GM12878 (cell line): ENCODE measurements around the gene FILIP1L. TPM values are rescaled to one million over a fixed set of nuclear protein-coding genes. Genes with fewer than 3 reads are reported as not detected.

Source experiments
- ATAC-seq: fragments of 200-7000 bp; cut with Tn5 transposase; 3 replicates; pipeline ENCODE4 v1.9.1; 2020; ENCODE audit warnings: mild to moderate bottlenecking, moderate library complexity
- BruUV-seq: library from RNA; stranded (reverse); fragments of 400-500 nt; replicated peaks from 2 replicates; lab custom pipeline; 2021; lab: Mats Ljungman, UMichigan
- CTCF ChIA-PET: fragments of 300-600 bp; sonication (Branson Sonifier 250); formaldehyde crosslinking; extraction: SDS; loops from one replicate; lab custom pipeline; 2021; ENCODE audit warnings: inconsistent platforms; lab: Yijun Ruan, JAX
- POLR2A ChIA-PET: fragments of 350-600 bp; formaldehyde crosslinking; extraction: SDS; loops from one replicate; lab custom pipeline; 2021; ENCODE audit warnings: inconsistent platforms; lab: Charles Lee
- RAD21 ChIA-PET: fragments of 300-600 bp; sonication (Branson Sonifier 250); formaldehyde crosslinking; loops from one replicate; lab custom pipeline; 2023; ENCODE audit warnings: antibody characterized with exemption; ENCODE audit not compliant: unreplicated experiment; lab: Charles Lee
- SMC1A ChIA-PET: fragments of 300-600 bp; sonication (Branson Sonifier 250); formaldehyde crosslinking; loops from one replicate; lab custom pipeline; 2023; ENCODE audit not compliant: unreplicated experiment, uncharacterized antibody; lab: Charles Lee
- DNase-seq: peaks from one replicate; pipeline ENCODE4 v3.0.0-alpha.2; 2011; ENCODE audit warnings: low read depth, low spot score
- FAIRE-seq: peaks from 3 replicates; lab custom pipeline; 2011; peaks lifted over from hg19 to GRCh38; lab: Jason Lieb, UNC
- H2AFZ ChIP-seq: 2 replicates; pipeline ENCODE4 v1.6.0; 2011; ENCODE audit warnings: low read depth, low read length, control low read depth; ENCODE audit not compliant: control insufficient read depth
- H3K27ac ChIP-seq: 2 replicates; pipeline ENCODE4 v1.5.1; 2011; ENCODE audit warnings: control low read depth; ENCODE audit not compliant: control insufficient read depth, insufficient read depth
- H3K27me3 ChIP-seq, 2 experiments: replicated peaks in 1 of 2; 2 replicates each; pipeline versions ENCODE4 v1.6.0 to v1.6.1; 2011; ENCODE audit warnings: low read length in 1 of 2; ENCODE audit not compliant: control insufficient read depth in 2 of 2, insufficient read depth in 2 of 2
- H3K36me3 ChIP-seq, 2 experiments: 2 replicates each; pipeline ENCODE4 v1.5.1; 2011; ENCODE audit warnings: low read length in 1 of 2; ENCODE audit not compliant: control insufficient read depth in 2 of 2, insufficient read depth in 2 of 2
- H3K4me1 ChIP-seq: 2 replicates; pipeline ENCODE4 v1.6.1; 2011; ENCODE audit warnings: mild to moderate bottlenecking, low read length, moderate library complexity, mixed read lengths; ENCODE audit not compliant: control insufficient read depth, insufficient read depth
- H3K4me2 ChIP-seq: 2 replicates; pipeline ENCODE4 v1.6.0; 2011; ENCODE audit warnings: control low read depth; ENCODE audit not compliant: control insufficient read depth, insufficient read depth
- H3K4me3 ChIP-seq: fragments of 200-600 bp; sonication (generic); 2 replicates; pipeline ENCODE4 v1.5.1; 2016
- H3K79me2 ChIP-seq: 2 replicates; pipeline ENCODE4 v1.6.0; 2011; ENCODE audit warnings: low read length; ENCODE audit not compliant: control insufficient read depth, insufficient read depth
- H3K9ac ChIP-seq: 2 replicates; pipeline ENCODE4 v1.8.0; 2011; ENCODE audit warnings: low read length, control low read depth, mixed read lengths; ENCODE audit not compliant: control insufficient read depth, insufficient read depth
- H3K9me3 ChIP-seq: replicated peaks from 3 replicates; pipeline ENCODE4 v1.5.1; 2011; ENCODE audit warnings: mild to moderate bottlenecking, low read length; ENCODE audit not compliant: control insufficient read depth, insufficient read depth
- H4K20me1 ChIP-seq: 2 replicates; pipeline ENCODE4 v1.6.0; 2011; ENCODE audit not compliant: control insufficient read depth, insufficient read depth
- BMI1 ChIP-seq: fragments of 450-650 bp; IDR thresholded peaks from 2 replicates; pipeline ENCODE4 v1.6.1; 2016; ENCODE audit warnings: mild to moderate bottlenecking, moderate library complexity, borderline replicate concordance
- DPF2 ChIP-seq: fragments of 450-650 bp; IDR thresholded peaks from 2 replicates; pipeline ENCODE4 v1.6.1; 2017; ENCODE audit warnings: mild to moderate bottlenecking
- EED ChIP-seq: sonication (generic); IDR thresholded peaks from 2 replicates; pipeline ENCODE4 v1.6.1; 2016; ENCODE audit warnings: antibody characterized with exemption, low read depth
- FOXK2 ChIP-seq: fragments of 450-650 bp; IDR thresholded peaks from 2 replicates; pipeline ENCODE4 v1.6.1; 2017; ENCODE audit warnings: mild to moderate bottlenecking, moderate library complexity
- HDGF ChIP-seq: fragments of 450-650 bp; IDR thresholded peaks from 2 replicates; pipeline ENCODE4 v1.6.1; 2016; ENCODE audit warnings: antibody characterized with exemption
- IRF5 ChIP-seq: fragments of 450-650 bp; IDR thresholded peaks from 2 replicates; pipeline ENCODE4 v1.6.1; 2017; ENCODE audit warnings: borderline replicate concordance
- MXI1 ChIP-seq: fragments of 150-350 bp; IDR thresholded peaks from 2 replicates; pipeline ENCODE4 v1.6.1; 2011; ENCODE audit warnings: low read depth, mild to moderate bottlenecking, inconsistent platforms, low read length, improper control_type of control experiment
- NFXL1 ChIP-seq: fragments of 450-650 bp; IDR thresholded peaks from 2 replicates; pipeline ENCODE4 v1.6.1; 2017; ENCODE audit warnings: antibody characterized with exemption, mild to moderate bottlenecking, borderline replicate concordance
- NFYA ChIP-seq: IDR thresholded peaks from 2 replicates; pipeline ENCODE4 v1.6.1; 2011; ENCODE audit warnings: low read depth, mild to moderate bottlenecking, low read length, improper control_type of control experiment, borderline replicate concordance
- SMAD1 ChIP-seq: fragments of 450-650 bp; IDR thresholded peaks from 2 replicates; pipeline ENCODE4 v1.6.1; 2018; ENCODE audit warnings: mild to moderate bottlenecking, low read depth; ENCODE audit not compliant: partially characterized antibody
- SREBF2 ChIP-seq: IDR thresholded peaks from 2 replicates; pipeline ENCODE4 v1.6.1; 2012; ENCODE audit warnings: mild to moderate bottlenecking, low read length
- SUPT20H ChIP-seq: IDR thresholded peaks from 2 replicates; pipeline ENCODE4 v1.6.1; 2011; ENCODE audit warnings: low read depth, mild to moderate bottlenecking, low read length, moderate library complexity, borderline replicate concordance; ENCODE audit not compliant: control insufficient read depth
- TCF3 ChIP-seq: IDR thresholded peaks from 2 replicates; pipeline ENCODE4 v1.6.1; 2012; ENCODE audit warnings: low read depth, mild to moderate bottlenecking, low read length, borderline replicate concordance; ENCODE audit not compliant: insufficient read depth
- WRNIP1 ChIP-seq: IDR thresholded peaks from 2 replicates; pipeline ENCODE4 v1.6.1; 2011; ENCODE audit warnings: low read depth, low read length, improper control_type of control experiment, borderline replicate concordance
- WGBS: methylation state at CpG from one replicate; pipeline ENCODE4 v1.1.6; 2016; ENCODE audit warnings: low lambda C conversion rate; ENCODE audit not compliant: insufficient replicate concordance, insufficient coverage; ENCODE audit errors: missing lambda C conversion rate; 5-methylcytosine and 5-hydroxymethylcytosine counted together
- in situ Hi-C: fragments of 300-500 bp; cut with MboI; formaldehyde crosslinking; loops from 9 replicates; pipeline ENCODE4 v1.14.3; 2018; ENCODE audit warnings: mixed read lengths
- intact Hi-C: fragments of 100-400 bp; cut with micrococcal nuclease; formaldehyde crosslinking; loops from one replicate; pipeline ENCODE4 v1.14.2; 2022; ENCODE audit not compliant: unreplicated experiment
- polyA plus RNA-seq, 11 experiments: library from polyadenylated mRNA; depleted of rRNA in 4 of 11; unstranded in 6 of 11; stranded (reverse) in 5 of 11; fragments of >200 nt; fragmentation: Nextera tagmentation in 4 of 11; fragmentation: Illumina TruSeq in 1 of 11; extraction: Ambion mirVana in 4 of 11; extraction: Trizol in 1 of 11; gene quantifications; 1 replicate in 1 of 11; 2 replicates in 10 of 11; pipeline versions ENCODE4 v1.2.1 to v1.2.3, GENCODE V29; 2011 to 2016; ENCODE audit warnings: inconsistent platforms in 2 of 11, missing spikeins in 2 of 11, low read depth in 1 of 11
- total RNA-seq, 4 experiments: library from RNA; depleted of rRNA in 3 of 4; stranded (reverse); fragments of >200 nt in 3 of 4; fragmentation: Illumina TruSeq in 1 of 4; extraction: Trizol in 1 of 4; gene quantifications; 2 replicates each; pipeline versions ENCODE4 v1.2.1 to v1.2.3, GENCODE V29; 2013 to 2021

Gene FILIP1L
- total and polyA plus RNA-seq, 10 of the 15 experiments (the other 5 are each of a cell fraction or from before 2014, with no cell fraction given) = 0.24 to 6.1 (median 3.5) TPM

- FAIRE-seq (no peak), DNase-seq (no peak), ATAC-seq (no peak)
- Histone ChIP-seq H4K20me1 (no peaks in the 10 kb centered on the region), H3K4me3 (no peak overlapping the region), H3K79me2 (no peaks in the 10 kb centered on the region), H3K36me3 (no peaks in the 10 kb centered on the region), H3K4me1 (no peaks in the 10 kb centered on the region), H3K9me3 (no peaks in the 10 kb centered on the region), H3K27me3 (no peaks in the 10 kb centered on the region), H3K9ac (no peak overlapping the region), H3K27ac (no peak overlapping the region), H3K4me2 (no peak overlapping the region), H2AFZ (no peak overlapping the region)
- ChIA-PET CTCF (interaction anchor here (1.0 to 1.6 kb wide), 3 partner anchors 13 to 124 kb away, joined by 3 to 5 read pairs (median 4); no protein-coding TSS in a partner anchor), RAD21 (no interaction called here), SMC1A (interaction anchor here (0.6 kb wide), 1 partner anchor 32 kb away, joined by 4 read pairs; no protein-coding TSS in a partner anchor), POLR2A (interaction anchor here (1.1 kb wide), 1 partner anchor 8 kb away, joined by 3 read pairs; no protein-coding TSS in a partner anchor)
- BruUV-seq = no TSS peak
- TF ChIP-seq DPF2 (no peak), MXI1 (no peak), HDGF (no peak), SMAD1 (no peak), EED (no peak), NFXL1 (no peak), SREBF2 (no peak), SUPT20H (no peak), IRF5 (no peak), TCF3 (no peak), NFYA (no peak), WRNIP1 (no peak), BMI1 (no peak), FOXK2 (no peak)
- in situ Hi-C loops = no loop called here
- intact Hi-C loops = no loop called here
- WGBS = 88% methylated on average over 10 of the region's 10 CpGs
Measured at GRCh38 chr3:99955773-99956562, 158.3 kb downstream of the FILIP1L start.
